GM23338 (cell line): ENCODE results near the gene ZNF474. TPM values are rescaled to one million over a fixed set of nuclear protein-coding genes. Genes with fewer than 3 reads are reported as not detected.

Source experiments
- ATAC-seq: fragments of 200-7000 bp; cut with Tn5 transposase; 3 replicates; pipeline ENCODE4 v1.9.1; 2020
- DNase-seq: peaks from one replicate; pipeline ENCODE4 v3.0.0-alpha.2; 2015; ENCODE audit warnings: low spot score
- H2AFZ ChIP-seq: fragments of 200-600 bp; sonication (generic); 2 replicates; pipeline ENCODE4 v1.8.0; 2016; ENCODE audit warnings: antibody characterized with exemption, mild to moderate bottlenecking, moderate library complexity
- H3F3A ChIP-seq: fragments of 200-600 bp; sonication (generic); replicated peaks from 2 replicates; pipeline ENCODE4 v1.8.0; 2017; ENCODE audit warnings: antibody characterized with exemption, mixed run types, low read depth
- H3K27ac ChIP-seq: fragments of 200-600 bp; sonication (generic); 2 replicates; pipeline ENCODE4 v1.6.1; 2016; ENCODE audit warnings: low read depth
- H3K27me3 ChIP-seq: fragments of 200-600 bp; sonication (generic); 2 replicates; pipeline ENCODE4 v1.8.0; 2016; ENCODE audit warnings: mild to moderate bottlenecking, mixed run types, moderate library complexity; ENCODE audit not compliant: insufficient read depth
- H3K36me3 ChIP-seq: fragments of 200-600 bp; sonication (generic); 2 replicates; pipeline ENCODE4 v1.8.0; 2016; ENCODE audit warnings: mild to moderate bottlenecking; ENCODE audit not compliant: insufficient read depth
- H3K4me1 ChIP-seq: fragments of 200-600 bp; sonication (generic); 2 replicates; pipeline ENCODE4 v1.8.0; 2016; ENCODE audit warnings: mild to moderate bottlenecking, moderate library complexity; ENCODE audit not compliant: insufficient read depth
- H3K4me2 ChIP-seq: fragments of 200-600 bp; sonication (generic); 2 replicates; pipeline ENCODE4 v1.7.1; 2017; ENCODE audit warnings: mixed run types
- H3K4me3 ChIP-seq: fragments of 200-600 bp; sonication (generic); 2 replicates; pipeline ENCODE4 v1.6.1; 2016; ENCODE audit warnings: mixed run types
- H3K79me2 ChIP-seq: fragments of 200-600 bp; sonication (generic); replicated peaks from 2 replicates; pipeline ENCODE4 v1.8.0; 2017; ENCODE audit warnings: mild to moderate bottlenecking; ENCODE audit not compliant: insufficient read depth
- H3K9me2 ChIP-seq: fragments of 200-600 bp; sonication (generic); 2 replicates; pipeline ENCODE4 v1.8.0; 2017; ENCODE audit not compliant: insufficient read depth
- H4K20me1 ChIP-seq: fragments of 200-600 bp; sonication (generic); replicated peaks from 2 replicates; pipeline ENCODE4 v1.8.0; 2017; ENCODE audit warnings: mild to moderate bottlenecking; ENCODE audit not compliant: insufficient read depth
- H3K27ac Mint-ChIP-seq: 2 replicates; pipeline ENCODE4 v1.8.0; 2020; ENCODE audit warnings: inconsistent platforms, mild to moderate bottlenecking, moderate library complexity, mixed read lengths
- H3K27me3 Mint-ChIP-seq: 3 replicates; pipeline ENCODE4 v1.8.0; 2022; ENCODE audit warnings: low read depth, mild to moderate bottlenecking, moderate library complexity, mixed read lengths, inconsistent platforms; ENCODE audit not compliant: insufficient read depth, poor library complexity
- H3K36me3 Mint-ChIP-seq: 3 replicates; pipeline ENCODE4 v1.8.0; 2021; ENCODE audit warnings: low read depth, mild to moderate bottlenecking, inconsistent platforms, moderate library complexity, mixed read lengths
- H3K4me1 Mint-ChIP-seq: 3 replicates; pipeline ENCODE4 v1.8.0; 2020; ENCODE audit warnings: mild to moderate bottlenecking, inconsistent platforms, mixed read lengths
- H3K4me3 Mint-ChIP-seq: 3 replicates; pipeline ENCODE4 v1.8.0; 2021; ENCODE audit warnings: moderate library complexity, mild to moderate bottlenecking, inconsistent platforms, mixed read lengths
- H3K9me3 Mint-ChIP-seq: 3 replicates; pipeline ENCODE4 v1.8.0; 2020; ENCODE audit warnings: moderate library complexity, mild to moderate bottlenecking, inconsistent platforms, mixed read lengths
- CREB1 ChIP-seq: fragments of 250-450 bp; sonication (Bioruptor Pico); IDR thresholded peaks from 2 replicates; pipeline ENCODE4 v1.5.0; 2020; ENCODE audit warnings: low read depth, mild to moderate bottlenecking, moderate library complexity
- EZH2 ChIP-seq: fragments of 200-600 bp; sonication (generic); IDR thresholded peaks from one replicate; pipeline ENCODE4 v1.8.0; 2017; ENCODE audit warnings: antibody characterized with exemption, mild to moderate bottlenecking, low read depth; ENCODE audit not compliant: unreplicated experiment
- EZH2phosphoT487 ChIP-seq: fragments of 200-600 bp; sonication (generic); IDR thresholded peaks from one replicate; pipeline ENCODE4 v1.8.1; 2018; ENCODE audit warnings: antibody characterized with exemption; ENCODE audit not compliant: unreplicated experiment
- JUNB ChIP-seq: IDR thresholded peaks from one replicate; pipeline ENCODE4 v1.6.1; 2016; ENCODE audit warnings: antibody characterized with exemption; ENCODE audit not compliant: unreplicated experiment
- NANOG ChIP-seq: IDR thresholded peaks from 2 replicates; pipeline ENCODE4 v1.6.1; 2016; ENCODE audit warnings: antibody characterized with exemption, borderline replicate concordance
- POLR2AphosphoS5 ChIP-seq: IDR thresholded peaks from 2 replicates; pipeline ENCODE4 v1.6.1; 2016; ENCODE audit warnings: antibody characterized with exemption, low read depth
- STAT1 ChIP-seq: IDR thresholded peaks from one replicate; pipeline ENCODE4 v1.6.1; 2016; ENCODE audit warnings: antibody characterized with exemption; ENCODE audit not compliant: unreplicated experiment
- ZNF114 ChIP-seq: fragments of 250-450 bp; sonication (Bioruptor Pico); IDR thresholded peaks from 2 replicates; pipeline ENCODE4 v1.5.0; 2020; ENCODE audit warnings: mild to moderate bottlenecking, moderate library complexity
- ZNF331 ChIP-seq: fragments of 250-450 bp; sonication (Bioruptor Pico); IDR thresholded peaks from 2 replicates; pipeline ENCODE4 v1.5.0; 2020; ENCODE audit warnings: low read depth, mild to moderate bottlenecking, moderate library complexity
- polyA plus RNA-seq: library from polyadenylated mRNA; unstranded; fragments of >200 nt; fragmentation: Nextera tagmentation; extraction: Ambion mirVana; gene quantifications from 2 replicates; pipeline ENCODE4 v1.2.1, GENCODE V29; 2016
- total RNA-seq: library from RNA; depleted of rRNA; stranded (reverse); fragments of >200 nt; shearing (Covaris generic); gene quantifications from 2 replicates; pipeline ENCODE4 v1.2.3, GENCODE V29; 2014
- TF ChIP-seq, protein P1 (sequence below): IDR thresholded peaks from one replicate; pipeline ENCODE4 v1.6.1; 2018; ENCODE audit warnings: antibody characterized with exemption; ENCODE audit not compliant: unreplicated experiment
- TF ChIP-seq, protein P2 (sequence below): IDR thresholded peaks from 2 replicates; pipeline ENCODE4 v1.6.1; 2016; ENCODE audit warnings: antibody characterized with exemption
- TF ChIP-seq, protein P3 (sequence below), 2 experiments: fragments of 200-600 bp in 1 of 2; sonication (generic) in 1 of 2; conservative IDR thresholded peaks; 2 replicates each; pipeline versions ENCODE4 v1.5.1 to v1.6.1; 2016 to 2017; ENCODE audit warnings: antibody characterized with exemption in 2 of 2, low read depth in 2 of 2, mild to moderate bottlenecking in 2 of 2, moderate library complexity in 1 of 2
- TF ChIP-seq, protein P4 (sequence below): fragments of 250-450 bp; sonication (Bioruptor Pico); IDR thresholded peaks from 2 replicates; pipeline ENCODE4 v1.5.0; 2020; ENCODE audit warnings: mild to moderate bottlenecking, moderate library complexity

Gene ZNF474
- total and polyA plus RNA-seq, 2 experiments from 2014 or later = 0.59 TPM; not detected in 1

DNA sequence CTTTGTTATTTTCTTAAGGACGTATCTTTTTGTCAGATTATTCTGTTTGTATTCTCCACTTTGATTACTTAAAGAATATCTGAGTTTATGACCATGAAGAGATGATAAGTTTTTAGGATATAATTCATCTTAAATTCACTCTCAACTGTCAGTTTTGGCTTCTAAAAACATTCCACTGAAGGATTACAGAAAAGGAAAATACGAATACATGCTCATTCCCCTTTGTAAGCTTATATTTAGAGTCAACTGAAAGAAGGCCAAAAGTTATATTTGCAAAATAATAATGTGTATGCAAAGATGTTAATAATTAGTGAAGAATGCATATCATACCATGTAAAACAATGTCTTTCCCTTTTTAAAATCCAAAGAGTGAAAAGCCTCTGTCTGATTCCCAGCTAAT lies 52.5 kb downstream of the ZNF474 start:
- no peak for TF ChIP-seq NANOG
- no peak for TF ChIP-seq POLR2AphosphoS5
- TF ChIP-seq ZNF114 (CRISPR knock-in tag) = no peak
- TF ChIP-seq, protein P1, sequence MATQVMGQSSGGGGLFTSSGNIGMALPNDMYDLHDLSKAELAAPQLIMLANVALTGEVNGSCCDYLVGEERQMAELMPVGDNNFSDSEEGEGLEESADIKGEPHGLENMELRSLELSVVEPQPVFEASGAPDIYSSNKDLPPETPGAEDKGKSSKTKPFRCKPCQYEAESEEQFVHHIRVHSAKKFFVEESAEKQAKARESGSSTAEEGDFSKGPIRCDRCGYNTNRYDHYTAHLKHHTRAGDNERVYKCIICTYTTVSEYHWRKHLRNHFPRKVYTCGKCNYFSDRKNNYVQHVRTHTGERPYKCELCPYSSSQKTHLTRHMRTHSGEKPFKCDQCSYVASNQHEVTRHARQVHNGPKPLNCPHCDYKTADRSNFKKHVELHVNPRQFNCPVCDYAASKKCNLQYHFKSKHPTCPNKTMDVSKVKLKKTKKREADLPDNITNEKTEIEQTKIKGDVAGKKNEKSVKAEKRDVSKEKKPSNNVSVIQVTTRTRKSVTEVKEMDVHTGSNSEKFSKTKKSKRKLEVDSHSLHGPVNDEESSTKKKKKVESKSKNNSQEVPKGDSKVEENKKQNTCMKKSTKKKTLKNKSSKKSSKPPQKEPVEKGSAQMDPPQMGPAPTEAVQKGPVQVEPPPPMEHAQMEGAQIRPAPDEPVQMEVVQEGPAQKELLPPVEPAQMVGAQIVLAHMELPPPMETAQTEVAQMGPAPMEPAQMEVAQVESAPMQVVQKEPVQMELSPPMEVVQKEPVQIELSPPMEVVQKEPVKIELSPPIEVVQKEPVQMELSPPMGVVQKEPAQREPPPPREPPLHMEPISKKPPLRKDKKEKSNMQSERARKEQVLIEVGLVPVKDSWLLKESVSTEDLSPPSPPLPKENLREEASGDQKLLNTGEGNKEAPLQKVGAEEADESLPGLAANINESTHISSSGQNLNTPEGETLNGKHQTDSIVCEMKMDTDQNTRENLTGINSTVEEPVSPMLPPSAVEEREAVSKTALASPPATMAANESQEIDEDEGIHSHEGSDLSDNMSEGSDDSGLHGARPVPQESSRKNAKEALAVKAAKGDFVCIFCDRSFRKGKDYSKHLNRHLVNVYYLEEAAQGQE = no peak
- no peak for TF ChIP-seq CREB1 (CRISPR knock-in tag)
- no peak for TF ChIP-seq EZH2
- TF ChIP-seq JUNB = no peak
- TF ChIP-seq, protein P2, sequence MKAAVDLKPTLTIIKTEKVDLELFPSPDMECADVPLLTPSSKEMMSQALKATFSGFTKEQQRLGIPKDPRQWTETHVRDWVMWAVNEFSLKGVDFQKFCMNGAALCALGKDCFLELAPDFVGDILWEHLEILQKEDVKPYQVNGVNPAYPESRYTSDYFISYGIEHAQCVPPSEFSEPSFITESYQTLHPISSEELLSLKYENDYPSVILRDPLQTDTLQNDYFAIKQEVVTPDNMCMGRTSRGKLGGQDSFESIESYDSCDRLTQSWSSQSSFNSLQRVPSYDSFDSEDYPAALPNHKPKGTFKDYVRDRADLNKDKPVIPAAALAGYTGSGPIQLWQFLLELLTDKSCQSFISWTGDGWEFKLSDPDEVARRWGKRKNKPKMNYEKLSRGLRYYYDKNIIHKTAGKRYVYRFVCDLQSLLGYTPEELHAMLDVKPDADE = no peak
- TF ChIP-seq, protein P3, sequence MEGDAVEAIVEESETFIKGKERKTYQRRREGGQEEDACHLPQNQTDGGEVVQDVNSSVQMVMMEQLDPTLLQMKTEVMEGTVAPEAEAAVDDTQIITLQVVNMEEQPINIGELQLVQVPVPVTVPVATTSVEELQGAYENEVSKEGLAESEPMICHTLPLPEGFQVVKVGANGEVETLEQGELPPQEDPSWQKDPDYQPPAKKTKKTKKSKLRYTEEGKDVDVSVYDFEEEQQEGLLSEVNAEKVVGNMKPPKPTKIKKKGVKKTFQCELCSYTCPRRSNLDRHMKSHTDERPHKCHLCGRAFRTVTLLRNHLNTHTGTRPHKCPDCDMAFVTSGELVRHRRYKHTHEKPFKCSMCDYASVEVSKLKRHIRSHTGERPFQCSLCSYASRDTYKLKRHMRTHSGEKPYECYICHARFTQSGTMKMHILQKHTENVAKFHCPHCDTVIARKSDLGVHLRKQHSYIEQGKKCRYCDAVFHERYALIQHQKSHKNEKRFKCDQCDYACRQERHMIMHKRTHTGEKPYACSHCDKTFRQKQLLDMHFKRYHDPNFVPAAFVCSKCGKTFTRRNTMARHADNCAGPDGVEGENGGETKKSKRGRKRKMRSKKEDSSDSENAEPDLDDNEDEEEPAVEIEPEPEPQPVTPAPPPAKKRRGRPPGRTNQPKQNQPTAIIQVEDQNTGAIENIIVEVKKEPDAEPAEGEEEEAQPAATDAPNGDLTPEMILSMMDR (conservative IDR thresholded peaks at IDR 0.05; ENCODE audit: low read depth in 2 of 2) = no peak
- no peak for TF ChIP-seq EZH2phosphoT487
- TF ChIP-seq STAT1 = no peak
- no peak for TF ChIP-seq ZNF331
- TF ChIP-seq, protein P4, sequence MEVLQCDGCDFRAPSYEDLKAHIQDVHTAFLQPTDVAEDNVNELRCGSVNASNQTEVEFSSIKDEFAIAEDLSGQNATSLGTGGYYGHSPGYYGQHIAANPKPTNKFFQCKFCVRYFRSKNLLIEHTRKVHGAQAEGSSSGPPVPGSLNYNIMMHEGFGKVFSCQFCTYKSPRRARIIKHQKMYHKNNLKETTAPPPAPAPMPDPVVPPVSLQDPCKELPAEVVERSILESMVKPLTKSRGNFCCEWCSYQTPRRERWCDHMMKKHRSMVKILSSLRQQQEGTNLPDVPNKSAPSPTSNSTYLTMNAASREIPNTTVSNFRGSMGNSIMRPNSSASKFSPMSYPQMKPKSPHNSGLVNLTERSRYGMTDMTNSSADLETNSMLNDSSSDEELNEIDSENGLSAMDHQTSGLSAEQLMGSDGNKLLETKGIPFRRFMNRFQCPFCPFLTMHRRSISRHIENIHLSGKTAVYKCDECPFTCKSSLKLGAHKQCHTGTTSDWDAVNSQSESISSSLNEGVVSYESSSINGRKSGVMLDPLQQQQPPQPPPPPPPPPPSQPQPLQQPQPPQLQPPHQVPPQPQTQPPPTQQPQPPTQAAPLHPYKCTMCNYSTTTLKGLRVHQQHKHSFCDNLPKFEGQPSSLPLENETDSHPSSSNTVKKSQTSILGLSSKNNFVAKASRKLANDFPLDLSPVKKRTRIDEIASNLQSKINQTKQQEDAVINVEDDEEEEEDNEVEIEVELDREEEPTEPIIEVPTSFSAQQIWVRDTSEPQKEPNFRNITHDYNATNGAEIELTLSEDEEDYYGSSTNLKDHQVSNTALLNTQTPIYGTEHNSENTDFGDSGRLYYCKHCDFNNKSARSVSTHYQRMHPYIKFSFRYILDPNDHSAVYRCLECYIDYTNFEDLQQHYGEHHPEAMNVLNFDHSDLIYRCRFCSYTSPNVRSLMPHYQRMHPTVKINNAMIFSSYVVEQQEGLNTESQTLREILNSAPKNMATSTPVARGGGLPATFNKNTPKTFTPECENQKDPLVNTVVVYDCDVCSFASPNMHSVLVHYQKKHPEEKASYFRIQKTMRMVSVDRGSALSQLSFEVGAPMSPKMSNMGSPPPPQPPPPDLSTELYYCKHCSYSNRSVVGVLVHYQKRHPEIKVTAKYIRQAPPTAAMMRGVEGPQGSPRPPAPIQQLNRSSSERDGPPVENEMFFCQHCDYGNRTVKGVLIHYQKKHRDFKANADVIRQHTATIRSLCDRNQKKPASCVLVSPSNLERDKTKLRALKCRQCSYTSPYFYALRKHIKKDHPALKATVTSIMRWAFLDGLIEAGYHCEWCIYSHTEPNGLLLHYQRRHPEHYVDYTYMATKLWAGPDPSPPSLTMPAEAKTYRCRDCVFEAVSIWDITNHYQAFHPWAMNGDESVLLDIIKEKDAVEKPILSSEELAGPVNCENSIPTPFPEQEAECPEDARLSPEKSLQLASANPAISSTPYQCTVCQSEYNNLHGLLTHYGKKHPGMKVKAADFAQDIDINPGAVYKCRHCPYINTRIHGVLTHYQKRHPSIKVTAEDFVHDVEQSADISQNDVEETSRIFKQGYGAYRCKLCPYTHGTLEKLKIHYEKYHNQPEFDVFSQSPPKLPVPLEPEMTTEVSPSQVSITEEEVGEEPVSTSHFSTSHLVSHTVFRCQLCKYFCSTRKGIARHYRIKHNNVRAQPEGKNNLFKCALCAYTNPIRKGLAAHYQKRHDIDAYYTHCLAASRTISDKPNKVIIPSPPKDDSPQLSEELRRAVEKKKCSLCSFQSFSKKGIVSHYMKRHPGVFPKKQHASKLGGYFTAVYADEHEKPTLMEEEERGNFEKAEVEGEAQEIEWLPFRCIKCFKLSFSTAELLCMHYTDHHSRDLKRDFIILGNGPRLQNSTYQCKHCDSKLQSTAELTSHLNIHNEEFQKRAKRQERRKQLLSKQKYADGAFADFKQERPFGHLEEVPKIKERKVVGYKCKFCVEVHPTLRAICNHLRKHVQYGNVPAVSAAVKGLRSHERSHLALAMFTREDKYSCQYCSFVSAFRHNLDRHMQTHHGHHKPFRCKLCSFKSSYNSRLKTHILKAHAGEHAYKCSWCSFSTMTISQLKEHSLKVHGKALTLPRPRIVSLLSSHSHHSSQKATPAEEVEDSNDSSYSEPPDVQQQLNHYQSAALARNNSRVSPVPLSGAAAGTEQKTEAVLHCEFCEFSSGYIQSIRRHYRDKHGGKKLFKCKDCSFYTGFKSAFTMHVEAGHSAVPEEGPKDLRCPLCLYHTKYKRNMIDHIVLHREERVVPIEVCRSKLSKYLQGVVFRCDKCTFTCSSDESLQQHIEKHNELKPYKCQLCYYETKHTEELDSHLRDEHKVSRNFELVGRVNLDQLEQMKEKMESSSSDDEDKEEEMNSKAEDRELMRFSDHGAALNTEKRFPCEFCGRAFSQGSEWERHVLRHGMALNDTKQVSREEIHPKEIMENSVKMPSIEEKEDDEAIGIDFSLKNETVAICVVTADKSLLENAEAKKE (CRISPR knock-in tag) = no peak
- Histone ChIP-seq H3K4me3 (no peak overlapping the region), H3F3A (no peaks in the 10 kb centered on the region), H3K79me2 (no peaks in the 10 kb centered on the region), H2AFZ (no peak overlapping the region), H3K4me1 (peaks cover 22% of the 10 kb centered on the region; the same call in 1 of the 2 replicates), H3K9me2 (no peaks in the 10 kb centered on the region), H4K20me1 (no peaks in the 10 kb centered on the region), H3K27ac (no peak overlapping the region), H3K27me3 (no peaks in the 10 kb centered on the region), H3K4me2 (peak overlapping the region; percentile 4; the same call in 1 of the 2 replicates), H3K36me3 (no peaks in the 10 kb centered on the region)
- Mint-ChIP-seq H3K4me3 (no peak overlapping the region), H3K27ac (no peak overlapping the region), H3K4me1 (peaks cover 34% of the 10 kb centered on the region), H3K9me3 (no peaks in the 10 kb centered on the region; the same call in 2 of the 3 replicates), H3K36me3 (no peaks in the 10 kb centered on the region), H3K27me3 (no peaks in the 10 kb centered on the region)
- ATAC-seq (no peak), DNase-seq (no peak)
